Liver (tissue), 9 donors: ENCODE results near the gene IL22RA1. TPM values are rescaled to one million over a fixed set of nuclear protein-coding genes. Genes with fewer than 3 reads are reported as not detected.

Experiments
- DNase-seq: peaks from one replicate; pipeline ENCODE4 v3.0.0-alpha.2; 2017; ENCODE audit warnings: low spot score
- H3K27ac ChIP-seq, 2 donors: one replicate each; pipeline ENCODE4 v1.7.0; 2013; ENCODE audit warnings: inconsistent platforms in 2 of 2, low read length in 2 of 2, control low read depth in 1 of 2, low read depth in 1 of 2, mild to moderate bottlenecking in 1 of 2
- H3K27me3 ChIP-seq, 4 donors: one replicate each; pipeline versions ENCODE4 v1.6.1 to v1.7.0; 2013; ENCODE audit warnings: low read length in 3 of 4, inconsistent platforms in 1 of 4, mild to moderate bottlenecking in 1 of 4, moderate library complexity in 1 of 4; ENCODE audit not compliant: control insufficient read depth in 4 of 4, insufficient read depth in 4 of 4
- H3K36me3 ChIP-seq, 4 donors: one replicate each; pipeline versions ENCODE4 v1.6.1 to v1.7.0; 2013; ENCODE audit warnings: low read length in 3 of 4, mild to moderate bottlenecking in 3 of 4, low read depth in 1 of 4, moderate library complexity in 1 of 4; ENCODE audit not compliant: control insufficient read depth in 4 of 4, insufficient read depth in 3 of 4
- H3K4me1 ChIP-seq, 4 donors: one replicate each; pipeline versions ENCODE4 v1.6.1 to v1.7.0; 2013; ENCODE audit warnings: low read length in 3 of 4, mild to moderate bottlenecking in 3 of 4, moderate library complexity in 1 of 4; ENCODE audit not compliant: control insufficient read depth in 4 of 4, insufficient read depth in 4 of 4
- H3K4me3 ChIP-seq, 3 donors: one replicate each; pipeline versions ENCODE4 v1.6.1 to v1.7.0; 2013; ENCODE audit warnings: low read length in 3 of 3, control low read depth in 1 of 3, low read depth in 1 of 3, mild to moderate bottlenecking in 1 of 3
- H3K9ac ChIP-seq, 2 donors: one replicate each; pipeline ENCODE4 v1.7.0; 2013; ENCODE audit warnings: low read length in 2 of 2, mild to moderate bottlenecking in 2 of 2, moderate library complexity in 2 of 2, control low read depth in 1 of 2, low read depth in 1 of 2
- H3K9me3 ChIP-seq, 4 donors: one replicate each; pipeline versions ENCODE4 v1.6.1 to v1.7.0; 2013; ENCODE audit warnings: low read length in 3 of 4; ENCODE audit not compliant: control insufficient read depth in 4 of 4
- ATF3 ChIP-seq: IDR thresholded peaks from 2 replicates; pipeline ENCODE4 v1.6.1; 2016; ENCODE audit warnings: antibody characterized with exemption
- CTCF ChIP-seq: fragments of 150-350 bp; IDR thresholded peaks from 2 replicates; pipeline ENCODE4 v1.5.1; 2017; ENCODE audit warnings: improper control_type of control experiment, low read depth, low read length; ENCODE audit not compliant: missing input control
- EGR1 ChIP-seq, 2 donors: IDR thresholded peaks; 2 replicates each; pipeline ENCODE4 v1.6.1; 2016 to 2018; ENCODE audit warnings: antibody characterized with exemption in 2 of 2, low read depth in 2 of 2
- FOXA1 ChIP-seq: IDR thresholded peaks from 2 replicates; pipeline ENCODE4 v1.6.1; 2016; ENCODE audit warnings: antibody characterized with exemption
- GABPA ChIP-seq, 2 donors: IDR thresholded peaks in 1 of 2; conservative IDR thresholded peaks in 1 of 2; 2 replicates each; pipeline ENCODE4 v1.6.1; 2016; ENCODE audit warnings: antibody characterized with exemption in 2 of 2, mild to moderate bottlenecking in 1 of 2, moderate library complexity in 1 of 2
- HNF4G ChIP-seq: IDR thresholded peaks from 2 replicates; pipeline ENCODE4 v1.6.1; 2016; ENCODE audit warnings: antibody characterized with exemption
- NR2F2 ChIP-seq: IDR thresholded peaks from 2 replicates; pipeline ENCODE4 v1.6.1; 2016; ENCODE audit warnings: antibody characterized with exemption
- RAD21 ChIP-seq, 2 donors: IDR thresholded peaks; 2 replicates each; pipeline ENCODE4 v1.6.1; 2016; ENCODE audit warnings: antibody characterized with exemption in 2 of 2, mild to moderate bottlenecking in 2 of 2
- REST ChIP-seq: IDR thresholded peaks from 2 replicates; pipeline ENCODE4 v1.6.1; 2016; ENCODE audit warnings: antibody characterized with exemption, mild to moderate bottlenecking
- RXRA ChIP-seq, 2 donors: IDR thresholded peaks; 2 replicates each; pipeline ENCODE4 v1.6.1; 2017 to 2018; ENCODE audit warnings: antibody characterized with exemption in 2 of 2, mild to moderate bottlenecking in 1 of 2
- SP1 ChIP-seq: IDR thresholded peaks from 2 replicates; pipeline ENCODE4 v1.6.1; 2018; ENCODE audit warnings: antibody characterized with exemption, mild to moderate bottlenecking
- TAF1 ChIP-seq: conservative IDR thresholded peaks from 2 replicates; pipeline ENCODE4 v1.6.1; 2016; ENCODE audit warnings: antibody characterized with exemption, mild to moderate bottlenecking
- YY1 ChIP-seq: IDR thresholded peaks from 2 replicates; pipeline ENCODE4 v1.6.1; 2016; ENCODE audit warnings: antibody characterized with exemption, mild to moderate bottlenecking
- ZBTB33 ChIP-seq: IDR thresholded peaks from 2 replicates; pipeline ENCODE4 v1.6.1; 2016; ENCODE audit warnings: antibody characterized with exemption
- WGBS: extraction: QIAGEN DNeasy Blood & Tissue Kit; methylation state at CpG from one replicate; pipeline ENCODE4 v1.1.7; 2013; 5-methylcytosine and 5-hydroxymethylcytosine counted together
- polyA plus RNA-seq, 2 donors: library from polyadenylated mRNA; stranded (reverse) in 1 of 2; unstranded in 1 of 2; fragments of 200-250 nt in 1 of 2; fragments of >200 nt in 1 of 2; fragmentation: Nextera tagmentation in 1 of 2; extraction: Ambion mirVana in 1 of 2; gene quantifications; one replicate each; pipeline versions ENCODE4 v1.2.1 to v1.2.3, GENCODE V29; 2013 to 2015
- total RNA-seq, 2 donors: library from RNA; depleted of rRNA; stranded (reverse); fragments of >200 nt; gene quantifications; one replicate each; pipeline ENCODE4 v1.2.3, GENCODE V29; 2014
- donor health status: healthy.
- donor health status: healthy.
- donor health status: healthy.
- donor health status: healthy.
- donor health status: healthy.

IL22RA1 gene
- total and polyA plus RNA-seq, 4 donors, result 2.1 to 4.5 (median 3.4) TPM

- no peaks in the 10 kb centered on the region for H3K27me3 ChIP-seq
- TF ChIP-seq GABPA (IDR thresholded peaks at IDR 0.05 in 1 of 2, conservative IDR thresholded peaks at IDR 0.05 in 1 of 2), result no peak
- TF ChIP-seq ZBTB33, result no peak
- TF ChIP-seq YY1, result no peak
- TF ChIP-seq CTCF, result no peak
- no peak for TF ChIP-seq FOXA1
- no peak for TF ChIP-seq HNF4G
- TF ChIP-seq ATF3, result no peak
- TF ChIP-seq RAD21 (IDR thresholded peaks at IDR 0.05), result no peak
- no peak for TF ChIP-seq RXRA (IDR thresholded peaks at IDR 0.05)
- no peak for TF ChIP-seq NR2F2
- no peaks in the 10 kb centered on the region for H3K36me3 ChIP-seq
- WGBS, result 91% methylated on average over 3 of the region's 3 CpGs
- no peaks in the 10 kb centered on the region for H3K4me1 ChIP-seq
- H3K9me3 ChIP-seq, result no peaks in the 10 kb centered on the region
- no peak for DNase-seq
- H3K4me3 ChIP-seq, result no peak overlapping the region
- no peak overlapping the region for H3K9ac ChIP-seq
- no peak overlapping the region for H3K27ac ChIP-seq
Measured at GRCh38 chr1:24103879-24104278, 39.1 kb downstream of the IL22RA1 start.

GRCh38 chr1:24103408-24103807 is 39.5 kb downstream of the IL22RA1 start:
- no peak for TF ChIP-seq ATF3
- no peak for TF ChIP-seq TAF1
- TF ChIP-seq RAD21 (IDR thresholded peaks at IDR 0.05), result no peak
- no peak for TF ChIP-seq SP1
- no peak for TF ChIP-seq YY1
- no peak for TF ChIP-seq EGR1 (IDR thresholded peaks at IDR 0.05; ENCODE audit: low read depth in 2 of 2)
- TF ChIP-seq REST, result no peak
- TF ChIP-seq RXRA (IDR thresholded peaks at IDR 0.05), result no peak
- Histone ChIP-seq H3K27me3 (no peaks in the 10 kb centered on the region), H3K36me3 (no peaks in the 10 kb centered on the region), H3K4me1 (no peaks in the 10 kb centered on the region), H3K4me3 (no peak overlapping the region), H3K27ac (no peak overlapping the region), H3K9me3 (no peaks in the 10 kb centered on the region), H3K9ac (no peak overlapping the region)
- DNase-seq, result no peak
- WGBS, result 69% methylated on average over 3 of the region's 3 CpGs
